Measurements from ENCODE around the gene PHACTR3.

Gene PHACTR3

GRCh38 chr20:59672576-59672975 lies 68.2 kb downstream of the PHACTR3 start:
- DNase-seq (ENCODE audit: low read depth): no peak

GRCh38 chr20:59673288-59673997 lies 69.1 kb downstream of the PHACTR3 start:
- no peak for DNase-seq (ENCODE audit: low read depth)

- DNase-seq (ENCODE audit: low read depth): no peak
Observed at GRCh38 chr20:59673998-59674445, 69.7 kb downstream of the PHACTR3 start.

- no peak for DNase-seq (ENCODE audit: low read depth)
Observed at GRCh38 chr20:59676126-59676850, 71.9 kb downstream of the PHACTR3 start.

GRCh38 chr20:59676851-59677182 lies 72.5 kb downstream of the PHACTR3 start:
- no peak for DNase-seq (ENCODE audit: low read depth)

GRCh38 chr20:59677586-59677985 lies 73.2 kb downstream of the PHACTR3 start:
- no peak for DNase-seq (ENCODE audit: low read depth)

- no peak for DNase-seq (ENCODE audit: low read depth)
Observed at GRCh38 chr20:59678288-59678687, 73.9 kb downstream of the PHACTR3 start.

- no peak for DNase-seq (ENCODE audit: low read depth)
Observed at GRCh38 chr20:59678951-59679350, 74.6 kb downstream of the PHACTR3 start.

GRCh38 chr20:59680148-59680650 lies 75.9 kb downstream of the PHACTR3 start:
- DNase-seq (ENCODE audit: low read depth): no peak

- no peak for DNase-seq (ENCODE audit: low read depth)
Observed at GRCh38 chr20:59680852-59681251, 76.5 kb downstream of the PHACTR3 start.

GRCh38 chr20:59682603-59683002 lies 78.3 kb downstream of the PHACTR3 start:
- no peak for DNase-seq (ENCODE audit: low read depth)

GRCh38 chr20:59683181-59683580 lies 78.8 kb downstream of the PHACTR3 start:
- no peak for DNase-seq (ENCODE audit: low read depth)

- no peak for DNase-seq (ENCODE audit: low read depth)
Observed at GRCh38 chr20:59684685-59685242, 80.4 kb downstream of the PHACTR3 start.

GRCh38 chr20:59686404-59687346 lies 82.3 kb downstream of the PHACTR3 start:
- no peak for DNase-seq (ENCODE audit: low read depth)

GRCh38 chr20:59688356-59688755 lies 84.0 kb downstream of the PHACTR3 start:
- no peak for DNase-seq (ENCODE audit: low read depth)

GRCh38 chr20:59688999-59689398 lies 84.7 kb downstream of the PHACTR3 start:
- no peak for DNase-seq (ENCODE audit: low read depth)

- DNase-seq (ENCODE audit: low read depth): no peak
Observed at GRCh38 chr20:59690101-59690500, 85.8 kb downstream of the PHACTR3 start.

- DNase-seq (ENCODE audit: low read depth): no peak
Observed at GRCh38 chr20:59690976-59691375, 86.6 kb downstream of the PHACTR3 start.

GRCh38 chr20:59692139-59692538 lies 87.8 kb downstream of the PHACTR3 start:
- no peak for DNase-seq (ENCODE audit: low read depth)

GRCh38 chr20:59693587-59693986 lies 89.2 kb downstream of the PHACTR3 start:
- DNase-seq (ENCODE audit: low read depth): no peak

- no peak for DNase-seq (ENCODE audit: low read depth)
Observed at GRCh38 chr20:59696476-59696875, 92.1 kb downstream of the PHACTR3 start.

- no peak for DNase-seq (ENCODE audit: low read depth)
Observed at GRCh38 chr20:59697068-59697467, 92.7 kb downstream of the PHACTR3 start.
